SK-N-SH (cell line): ENCODE data around the gene B4GALT6. TPM values are rescaled to one million over a fixed set of nuclear protein-coding genes. Genes with fewer than 3 reads are reported as not detected.

ENCODE experiments used
- CTCF ChIA-PET: fragments of 300-600, 350-600 bp; formaldehyde crosslinking; extraction: SDS; loops from one replicate; lab custom pipeline; 2021; lab: Yijun Ruan, JAX
- POLR2A ChIA-PET: fragments of 350-600 bp; sonication (Branson Sonifier 250); formaldehyde crosslinking; extraction: SDS; loops from one replicate; lab custom pipeline; 2020; ENCODE audit warnings: antibody characterized with exemption, inconsistent platforms; lab: Yijun Ruan, JAX
- DNase-seq: peaks from one replicate; pipeline ENCODE4 v3.0.0; 2012
- H2AFZ ChIP-seq: fragments of 200-600 bp; sonication (generic); 2 replicates; pipeline ENCODE4 v1.8.1; 2016; ENCODE audit warnings: antibody characterized with exemption, mild to moderate bottlenecking, low read depth
- H3F3A ChIP-seq: fragments of 200-600 bp; sonication (generic); replicated peaks from 2 replicates; pipeline ENCODE3; 2016; ENCODE audit warnings: antibody characterized with exemption, mild to moderate bottlenecking; ENCODE audit not compliant: insufficient read depth
- H3K27ac ChIP-seq, 2 experiments: fragments of 200-500 bp in 1 of 2; fragments of 200-600 bp in 1 of 2; sonication (Bioruptor generic) in 1 of 2; sonication (generic), shearing (Covaris generic) in 1 of 2; 2 replicates each; pipeline versions ENCODE4 v1.5.1 to v1.6.1; 2014 to 2016; ENCODE audit warnings: low read depth in 2 of 2, inconsistent platforms in 1 of 2, low read length in 1 of 2, mild to moderate bottlenecking in 1 of 2, mixed read lengths in 1 of 2
- H3K27me3 ChIP-seq: fragments of 200-600 bp; sonication (generic), shearing (Covaris generic); 2 replicates; pipeline ENCODE4 v1.6.1; 2016; ENCODE audit warnings: mixed run types; ENCODE audit not compliant: insufficient read depth
- H3K36me3 ChIP-seq, 2 experiments: fragments of 200-500 bp in 1 of 2; fragments of 200-600 bp in 1 of 2; sonication (Bioruptor generic) in 1 of 2; sonication (generic) in 1 of 2; replicated peaks in 1 of 2; 2 replicates each; pipeline versions ENCODE3 to v1.5.1; 2014 to 2016; ENCODE audit warnings: low read length in 1 of 2, mild to moderate bottlenecking in 1 of 2; ENCODE audit not compliant: insufficient read depth in 2 of 2, control insufficient read depth in 1 of 2
- H3K4me1 ChIP-seq, 2 experiments: fragments of 200-500 bp in 1 of 2; fragments of 200-600 bp in 1 of 2; sonication (Bioruptor generic) in 1 of 2; sonication (generic), shearing (Covaris generic) in 1 of 2; 2 replicates each; pipeline versions ENCODE4 v1.5.1 to v1.6.1; 2014 to 2016; ENCODE audit warnings: low read depth in 1 of 2, low read length in 1 of 2, mixed run types in 1 of 2; ENCODE audit not compliant: insufficient read depth in 2 of 2, control insufficient read depth in 1 of 2
- H3K4me2 ChIP-seq: fragments of 200-600 bp; sonication (generic), shearing (Covaris generic); 2 replicates; pipeline ENCODE4 v1.6.1; 2017; ENCODE audit warnings: mixed run types
- H3K4me3 ChIP-seq, 2 experiments: fragments of 200-500 bp in 1 of 2; fragments of 200-600 bp in 1 of 2; sonication (Bioruptor generic) in 1 of 2; sonication (generic), shearing (Covaris generic) in 1 of 2; 2 replicates each; pipeline versions ENCODE4 v1.5.1 to v1.8.1; 2014 to 2016; ENCODE audit warnings: low read depth in 2 of 2, inconsistent platforms in 1 of 2, low read length in 1 of 2, mild to moderate bottlenecking in 1 of 2, mixed read lengths in 1 of 2, moderate library complexity in 1 of 2
- H3K79me2 ChIP-seq: fragments of 200-600 bp; sonication (generic); 2 replicates; pipeline ENCODE4 v1.8.1; 2017; ENCODE audit warnings: mild to moderate bottlenecking; ENCODE audit not compliant: insufficient read depth
- H3K9ac ChIP-seq: fragments of 200-600 bp; sonication (generic); 2 replicates; pipeline ENCODE4 v1.6.1; 2017; ENCODE audit warnings: mixed run types
- H3K9me2 ChIP-seq: fragments of 200-600 bp; sonication (generic); 2 replicates; pipeline ENCODE4 v1.6.1; 2017; ENCODE audit warnings: mixed run types
- H3K9me3 ChIP-seq: fragments of 200-600 bp; sonication (generic); 2 replicates; pipeline ENCODE4 v1.6.1; 2017; ENCODE audit warnings: mixed run types, mild to moderate bottlenecking, moderate library complexity
- H4K20me1 ChIP-seq: fragments of 200-600 bp; sonication (generic); 2 replicates; pipeline ENCODE4 v1.6.1; 2017; ENCODE audit warnings: mild to moderate bottlenecking, mixed run types; ENCODE audit not compliant: insufficient read depth
- CHD2 ChIP-seq: fragments of 150-350 bp; IDR thresholded peaks from 2 replicates; pipeline ENCODE4 v1.6.1; 2018; ENCODE audit warnings: low read length; ENCODE audit not compliant: partially characterized antibody
- ELF1 ChIP-seq: IDR thresholded peaks from 2 replicates; pipeline ENCODE4 v1.4.0; 2012
- EP300 ChIP-seq, 2 experiments: IDR thresholded peaks; 2 replicates each; pipeline versions ENCODE4 v1.4.0 to v1.6.1; 2012; ENCODE audit warnings: borderline replicate concordance in 1 of 2, low read depth in 1 of 2, low read length in 1 of 2
- EZH2phosphoT487 ChIP-seq: fragments of 200-600 bp; sonication (generic); IDR thresholded peaks from 2 replicates; pipeline ENCODE4 v1.6.1; 2017; ENCODE audit warnings: low read depth, mixed run types, mild to moderate bottlenecking, antibody characterized with exemption, moderate library complexity, borderline replicate concordance
- FOSL2 ChIP-seq: IDR thresholded peaks from 2 replicates; pipeline ENCODE4 v1.4.0; 2012; ENCODE audit warnings: low read depth, mild to moderate bottlenecking, moderate library complexity, borderline replicate concordance
- FOXJ3 ChIP-seq: sonication (generic); formaldehyde crosslinking; IDR thresholded peaks from 2 replicates; pipeline ENCODE4 v1.5.1; 2020; ENCODE audit warnings: mild to moderate bottlenecking, missing genetic modification reagents
- FOXM1 ChIP-seq: IDR thresholded peaks from 2 replicates; pipeline ENCODE4 v1.4.0; 2012; ENCODE audit warnings: low read depth, mild to moderate bottlenecking
- GABPA ChIP-seq: IDR thresholded peaks from 2 replicates; pipeline ENCODE4 v1.4.0; 2012; ENCODE audit warnings: low read depth, mild to moderate bottlenecking
- IRF3 ChIP-seq: fragments of 150-350 bp; IDR thresholded peaks from 2 replicates; pipeline ENCODE4 v1.6.1; 2016; ENCODE audit warnings: mild to moderate bottlenecking, low read depth, low read length
- MAX ChIP-seq: IDR thresholded peaks from 2 replicates; pipeline ENCODE4 v1.4.0; 2012; ENCODE audit warnings: low read depth
- MEF2A ChIP-seq: IDR thresholded peaks from 2 replicates; pipeline ENCODE4 v1.4.0; 2012; ENCODE audit warnings: low read depth, borderline replicate concordance
- MXI1 ChIP-seq: IDR thresholded peaks from 2 replicates; pipeline ENCODE4 v1.6.1; 2012; ENCODE audit warnings: mild to moderate bottlenecking, low read depth, low read length, improper control_type of control experiment
- NFIC ChIP-seq: IDR thresholded peaks from 2 replicates; pipeline ENCODE4 v1.4.0; 2012; ENCODE audit warnings: borderline replicate concordance
- NRF1 ChIP-seq: IDR thresholded peaks from 2 replicates; pipeline ENCODE4 v1.6.1; 2012; ENCODE audit warnings: low read depth, mild to moderate bottlenecking, low read length
- PBX3 ChIP-seq: IDR thresholded peaks from 2 replicates; pipeline ENCODE4; 2012
- POLR2AphosphoS5 ChIP-seq: IDR thresholded peaks from 2 replicates; pipeline ENCODE4 v1.6.1; 2012; ENCODE audit warnings: low read depth, low read length
- RFX5 ChIP-seq: IDR thresholded peaks from 2 replicates; pipeline ENCODE4 v1.6.1; 2012; ENCODE audit warnings: mild to moderate bottlenecking, improper control_type of control experiment, low read length
- SMC3 ChIP-seq: IDR thresholded peaks from 2 replicates; pipeline ENCODE4 v1.6.1; 2012; ENCODE audit warnings: low read depth, low read length, improper control_type of control experiment
- TAF1 ChIP-seq: IDR thresholded peaks from 2 replicates; pipeline ENCODE4 v1.6.1; 2012; ENCODE audit warnings: low read depth, mild to moderate bottlenecking, low read length, moderate library complexity, borderline replicate concordance
- TCF12 ChIP-seq: IDR thresholded peaks from 2 replicates; pipeline ENCODE4 v1.4.0; 2012
- YY1 ChIP-seq: IDR thresholded peaks from 2 replicates; pipeline ENCODE4 v1.4.0; 2012; ENCODE audit warnings: low read depth, mild to moderate bottlenecking
- ZBTB33 ChIP-seq: IDR thresholded peaks from 2 replicates; pipeline ENCODE4 v1.4.0; 2012; ENCODE audit warnings: low read depth, borderline replicate concordance
- WGBS: methylation state at CpG from one replicate; pipeline ENCODE4 v1.1.6; 2017; ENCODE audit warnings: low lambda C conversion rate; 5-methylcytosine and 5-hydroxymethylcytosine counted together
- polyA plus RNA-seq, 3 experiments: library from polyadenylated mRNA; depleted of rRNA; stranded (reverse); fragments of >200 nt; gene quantifications; 2 replicates each; pipeline ENCODE4 v1.2.3, GENCODE V29; 2012

B4GALT6 gene
- polyA plus RNA-seq, 1 of the 3 experiments (the other 2 are of a cell fraction) = 3.1 TPM

- ChIA-PET POLR2A (no interaction called here), CTCF (interaction anchor here (1.6 kb wide), 1 partner anchor 20 kb away, joined by 9 read pairs; no protein-coding TSS in a partner anchor)
- Histone ChIP-seq H3K27ac (no peak overlapping the region), H3K79me2 (no peaks in the 10 kb centered on the region), H4K20me1 (no peaks in the 10 kb centered on the region), H3F3A (no peaks in the 10 kb centered on the region), H3K9me2 (no peaks in the 10 kb centered on the region), H3K27me3 (no peaks in the 10 kb centered on the region), H3K4me1 (no peaks in the 10 kb centered on the region), H3K4me3 (no peak overlapping the region), H2AFZ (no peak overlapping the region), H3K36me3 (no peaks in the 10 kb centered on the region), H3K4me2 (no peak overlapping the region), H3K9ac (no peak overlapping the region), H3K9me3 (no peaks in the 10 kb centered on the region)
- TF ChIP-seq GABPA (no peak), PBX3 (no peak), TCF12 (no peak), SMC3 (no peak), EP300 (IDR thresholded peaks at IDR 0.05; ENCODE audit: borderline replicate concordance in 1 of 2, low read depth in 1 of 2, low read length in 1 of 2) (no peak), EZH2phosphoT487 (no peak), FOSL2 (no peak), MEF2A (no peak), TAF1 (no peak), RFX5 (no peak), FOXJ3 (CRISPR knock-in tag) (no peak), ELF1 (no peak), POLR2AphosphoS5 (no peak), NRF1 (no peak)
- WGBS = 86% methylated on average over 3 of the region's 3 CpGs
- DNase-seq = no peak
Observed at GRCh38 chr18:31702449-31702848, 18.1 kb upstream of the B4GALT6 start.

GRCh38 chr18:31701744-31702143 lies 17.4 kb upstream of the B4GALT6 start:
- no peaks in the 10 kb centered on the region for H3K4me1 ChIP-seq
- no peaks in the 10 kb centered on the region for H4K20me1 ChIP-seq
- ChIA-PET CTCF (no interaction called here), POLR2A (no interaction called here)
- H3K36me3 ChIP-seq = no peaks in the 10 kb centered on the region
- H3K27me3 ChIP-seq = no peaks in the 10 kb centered on the region
- TF ChIP-seq CHD2 (no peak), POLR2AphosphoS5 (no peak), FOSL2 (no peak), NFIC (no peak), MAX (no peak), MEF2A (no peak), GABPA (no peak), FOXJ3 (CRISPR knock-in tag) (no peak), FOXM1 (no peak), MXI1 (no peak), ZBTB33 (no peak), SMC3 (no peak), YY1 (no peak), IRF3 (no peak)
- H3K4me3 ChIP-seq = no peak overlapping the region
- H3K9me3 ChIP-seq = no peaks in the 10 kb centered on the region
- no peaks in the 10 kb centered on the region for H3K79me2 ChIP-seq
- H2AFZ ChIP-seq = no peak overlapping the region
- H3K4me2 ChIP-seq = no peak overlapping the region
- no peak overlapping the region for H3K9ac ChIP-seq
- no peak for DNase-seq
- H3F3A ChIP-seq = no peaks in the 10 kb centered on the region
- no peaks in the 10 kb centered on the region for H3K9me2 ChIP-seq
- WGBS = 81% methylated on average over 1 of the region's 1 CpG
- no peak overlapping the region for H3K27ac ChIP-seq
